ENCODE measurements around the gene KDM2A. TPM values are rescaled to one million over a fixed set of nuclear protein-coding genes. Genes with fewer than 3 reads are reported as not detected.
A peak's percentile ranks its signal among the peaks of the same experiment; 100 is the strongest.

Gene KDM2A
- total RNA-seq, 1 donor from 2014 or later = 97.5 TPM

GRCh38 chr11:67248653-67249052 lies 129.6 kb downstream of the KDM2A start:
- Mint-ChIP-seq H3K36me3 (peaks cover 74% of the 10 kb centered on the region), H3K9me3 (peaks cover 4% of the 10 kb centered on the region), H3K4me1 (ENCODE audit: unreplicated experiment) (peaks cover 24% of the 10 kb centered on the region), H3K27me3 (no peaks in the 10 kb centered on the region), H3K27ac (peak overlapping the region; percentile 99), H3K4me3 (peak overlapping the region; percentile 81)
- TF ChIP-seq, protein P1, sequence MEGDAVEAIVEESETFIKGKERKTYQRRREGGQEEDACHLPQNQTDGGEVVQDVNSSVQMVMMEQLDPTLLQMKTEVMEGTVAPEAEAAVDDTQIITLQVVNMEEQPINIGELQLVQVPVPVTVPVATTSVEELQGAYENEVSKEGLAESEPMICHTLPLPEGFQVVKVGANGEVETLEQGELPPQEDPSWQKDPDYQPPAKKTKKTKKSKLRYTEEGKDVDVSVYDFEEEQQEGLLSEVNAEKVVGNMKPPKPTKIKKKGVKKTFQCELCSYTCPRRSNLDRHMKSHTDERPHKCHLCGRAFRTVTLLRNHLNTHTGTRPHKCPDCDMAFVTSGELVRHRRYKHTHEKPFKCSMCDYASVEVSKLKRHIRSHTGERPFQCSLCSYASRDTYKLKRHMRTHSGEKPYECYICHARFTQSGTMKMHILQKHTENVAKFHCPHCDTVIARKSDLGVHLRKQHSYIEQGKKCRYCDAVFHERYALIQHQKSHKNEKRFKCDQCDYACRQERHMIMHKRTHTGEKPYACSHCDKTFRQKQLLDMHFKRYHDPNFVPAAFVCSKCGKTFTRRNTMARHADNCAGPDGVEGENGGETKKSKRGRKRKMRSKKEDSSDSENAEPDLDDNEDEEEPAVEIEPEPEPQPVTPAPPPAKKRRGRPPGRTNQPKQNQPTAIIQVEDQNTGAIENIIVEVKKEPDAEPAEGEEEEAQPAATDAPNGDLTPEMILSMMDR (conservative IDR thresholded peaks at IDR 0.05) = no peak
- DNase-seq (ENCODE audit: extremely low spot score, unreplicated experiment) = no peak

GRCh38 chr11:67250059-67251043 lies 131.3 kb downstream of the KDM2A start:
- peaks cover 4% of the 10 kb centered on the region for H3K9me3 Mint-ChIP-seq
- peaks cover 17% of the 10 kb centered on the region for H3K4me1 Mint-ChIP-seq (ENCODE audit: unreplicated experiment)
- DNase-seq (ENCODE audit: extremely low spot score, unreplicated experiment) = no peak
- H3K4me3 Mint-ChIP-seq = no peak overlapping the region
- H3K27ac Mint-ChIP-seq = peak overlapping the region; percentile 99
- TF ChIP-seq, protein P1 (conservative IDR thresholded peaks at IDR 0.05) = no peak
- H3K36me3 Mint-ChIP-seq = peaks cover 75% of the 10 kb centered on the region
- H3K27me3 Mint-ChIP-seq = no peaks in the 10 kb centered on the region

- peaks cover 19% of the 10 kb centered on the region for H3K4me1 Mint-ChIP-seq (ENCODE audit: unreplicated experiment)
- peaks cover 4% of the 10 kb centered on the region for H3K9me3 Mint-ChIP-seq
- no peaks in the 10 kb centered on the region for H3K27me3 Mint-ChIP-seq
- H3K36me3 Mint-ChIP-seq = peaks cover 69% of the 10 kb centered on the region
- TF ChIP-seq, protein P1 (conservative IDR thresholded peaks at IDR 0.05) = no peak
- H3K27ac Mint-ChIP-seq = peak overlapping the region; percentile 86
- H3K4me3 Mint-ChIP-seq = no peak overlapping the region
- no peak for DNase-seq (ENCODE audit: extremely low spot score, unreplicated experiment)
These were observed 132.8 kb downstream of the KDM2A start for GRCh38 chr11:67251841-67252240.

DNA sequence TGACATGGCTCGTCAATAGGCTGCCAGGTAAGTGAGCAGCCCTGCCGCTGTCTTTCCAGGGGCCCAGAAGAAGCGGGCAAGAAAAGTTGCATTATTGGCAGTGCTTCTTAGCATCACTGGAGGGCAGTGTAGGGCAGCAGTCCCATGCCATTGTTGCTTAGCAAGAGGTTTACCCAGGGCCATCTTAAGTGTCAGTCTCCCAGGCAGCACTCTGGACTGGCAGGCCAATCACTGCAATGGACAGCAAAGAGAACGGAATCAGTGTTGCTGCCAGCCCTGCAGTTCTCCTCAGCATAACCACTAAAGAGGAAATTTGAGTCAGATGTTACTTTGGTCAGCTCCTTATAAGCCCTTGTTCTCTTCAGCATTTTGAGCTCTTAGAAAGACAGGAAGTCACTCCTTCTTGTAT lies 133.8 kb downstream of the KDM2A start:
- peaks cover 69% of the 10 kb centered on the region for H3K36me3 Mint-ChIP-seq
- H3K4me1 Mint-ChIP-seq (ENCODE audit: unreplicated experiment) = peaks cover 20% of the 10 kb centered on the region
- DNase-seq (ENCODE audit: extremely low spot score, unreplicated experiment) = no peak
- H3K27me3 Mint-ChIP-seq = no peaks in the 10 kb centered on the region
- H3K27ac Mint-ChIP-seq = peak overlapping the region; percentile 86
- TF ChIP-seq, protein P1 (conservative IDR thresholded peaks at IDR 0.05) = peak; percentile 53
- H3K4me3 Mint-ChIP-seq = peak overlapping the region; percentile 66
- peaks cover 4% of the 10 kb centered on the region for H3K9me3 Mint-ChIP-seq

- H3K4me3 Mint-ChIP-seq = peak overlapping the region; percentile 71
- peak; percentile 69 for DNase-seq (ENCODE audit: extremely low spot score, unreplicated experiment)
- peak overlapping the region; percentile 86 for H3K27ac Mint-ChIP-seq
- peaks cover 57% of the 10 kb centered on the region for H3K36me3 Mint-ChIP-seq
- TF ChIP-seq, protein P1 (conservative IDR thresholded peaks at IDR 0.05) = no peak
- no peaks in the 10 kb centered on the region for H3K27me3 Mint-ChIP-seq
- H3K4me1 Mint-ChIP-seq (ENCODE audit: unreplicated experiment) = peaks cover 14% of the 10 kb centered on the region
- no peaks in the 10 kb centered on the region for H3K9me3 Mint-ChIP-seq
These were observed 135.0 kb downstream of the KDM2A start for GRCh38 chr11:67253872-67254624.
